Left ventricle myocardium inferior (tissue), 1 donor: ENCODE data around the gene FADD. TPM values are rescaled to one million over a fixed set of nuclear protein-coding genes. Genes with fewer than 3 reads are reported as not detected.
A peak's percentile ranks its signal among the peaks of the same experiment; 100 is the strongest.

ENCODE experiments used
- DNase-seq: peaks from one replicate; pipeline ENCODE4 v3.0.0-alpha.2; 2020
- H3K27ac ChIP-seq: fragments of 200-600 bp; replicated peaks from 2 replicates; pipeline ENCODE4 v1.8.0; 2021
- H3K27me3 ChIP-seq: fragments of 200-600 bp; 2 replicates; pipeline ENCODE4 v1.8.0; 2021; ENCODE audit warnings: low read depth
- H3K36me3 ChIP-seq: fragments of 200-600 bp; 2 replicates; pipeline ENCODE4 v1.8.0; 2021
- H3K4me1 ChIP-seq: fragments of 200-600 bp; 2 replicates; pipeline ENCODE4 v1.8.0; 2021
- H3K4me3 ChIP-seq: fragments of 200-600 bp; 2 replicates; pipeline ENCODE4 v1.8.0; 2021; ENCODE audit warnings: mild to moderate bottlenecking, moderate library complexity
- H3K9me3 ChIP-seq: fragments of 200-600 bp; replicated peaks from 2 replicates; pipeline ENCODE4 v1.8.0; 2021
- intact Hi-C: fragments of 100-400 bp; cut with micrococcal nuclease; formaldehyde crosslinking; loops from one replicate; pipeline ENCODE4 v1.11.0; 2022
- long read RNA-seq: library from polyadenylated mRNA; unstranded; transcript quantifications from one replicate; pipeline ENCODE4 v2.0.0, GENCODE V29; 2021
- total RNA-seq: library from RNA; stranded (reverse); fragmentation: NEBNext Ultra II Directional; extraction: Animal tissue kit (Norgen Biotek cat#: 25700); gene quantifications from one replicate; pipeline ENCODE4 v1.2.1, GENCODE V29; 2021
- TF ChIP-seq, protein P1 (sequence below): fragments of 200-600 bp; IDR thresholded peaks from 2 replicates; pipeline ENCODE4 v1.8.0; 2021; ENCODE audit warnings: antibody characterized with exemption, mild to moderate bottlenecking, borderline replicate concordance
- donor health status: DM: no; HTN: yes; CAD: no; lungs with severe emphysema.

FADD gene, protein sequence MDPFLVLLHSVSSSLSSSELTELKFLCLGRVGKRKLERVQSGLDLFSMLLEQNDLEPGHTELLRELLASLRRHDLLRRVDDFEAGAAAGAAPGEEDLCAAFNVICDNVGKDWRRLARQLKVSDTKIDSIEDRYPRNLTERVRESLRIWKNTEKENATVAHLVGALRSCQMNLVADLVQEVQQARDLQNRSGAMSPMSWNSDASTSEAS
- total RNA-seq, result 10.7 TPM
- long read RNA-seq, transcript FADD-201 (2 exons, 1,841 nt), result major isoform, 26 of 28 reads
- long read RNA-seq, partial matches to known transcripts, result 0 of 28 reads
- long read RNA-seq, other reads (novel, unspliced or antisense), result 2 of 28 reads

DNA sequence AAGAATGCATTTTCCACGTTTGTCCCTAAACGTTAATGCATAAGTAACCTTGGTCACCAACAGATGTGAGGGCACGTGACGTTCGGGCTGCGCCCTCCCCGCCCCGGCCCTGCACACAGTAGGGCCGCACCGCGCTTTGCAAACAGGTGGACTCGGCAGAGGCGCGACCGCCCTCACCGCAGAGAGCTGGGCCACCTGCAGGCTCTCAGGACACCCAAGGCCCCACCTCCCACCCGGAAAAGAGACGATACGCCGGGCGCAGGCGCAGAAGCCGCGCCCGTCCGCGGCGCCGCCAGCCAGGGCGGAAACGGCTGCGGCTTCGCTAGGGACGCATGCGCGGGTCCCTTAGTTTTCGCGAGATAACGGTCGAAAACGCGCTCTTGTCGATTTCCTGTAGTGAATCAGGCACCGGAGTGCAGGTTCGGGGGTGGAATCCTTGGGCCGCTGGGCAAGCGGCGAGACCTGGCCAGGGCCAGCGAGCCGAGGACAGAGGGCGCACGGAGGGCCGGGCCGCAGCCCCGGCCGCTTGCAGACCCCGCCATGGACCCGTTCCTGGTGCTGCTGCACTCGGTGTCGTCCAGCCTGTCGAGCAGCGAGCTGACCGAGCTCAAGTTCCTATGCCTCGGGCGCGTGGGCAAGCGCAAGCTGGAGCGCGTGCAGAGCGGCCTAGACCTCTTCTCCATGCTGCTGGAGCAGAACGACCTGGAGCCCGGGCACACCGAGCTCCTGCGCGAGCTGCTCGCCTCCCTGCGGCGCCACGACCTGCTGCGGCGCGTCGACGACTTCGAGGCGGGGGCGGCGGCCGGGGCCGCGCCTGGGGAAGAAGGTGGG, at the start of gene FADD:
Gene FADD, plus strand, starts transcription at position 377 of the 831 bp plus-strand sequence. Its CDS starts 164 bp downstream, at position 541.
- Histone ChIP-seq H3K4me1 (peaks cover 42% of the 10 kb centered on the region), H3K4me3 (peak within 1 kb of the TSS; percentile 100), H3K27ac (peak within 1 kb of the TSS; percentile 96), H3K9me3 (no peaks in the 10 kb centered on the region), H3K27me3 (no peaks in the 10 kb centered on the region), H3K36me3 (peaks cover 21% of the 10 kb centered on the region)
- intact Hi-C loops, result no loop called here
- peak; percentile 89 for DNase-seq
- TF ChIP-seq, protein P1, sequence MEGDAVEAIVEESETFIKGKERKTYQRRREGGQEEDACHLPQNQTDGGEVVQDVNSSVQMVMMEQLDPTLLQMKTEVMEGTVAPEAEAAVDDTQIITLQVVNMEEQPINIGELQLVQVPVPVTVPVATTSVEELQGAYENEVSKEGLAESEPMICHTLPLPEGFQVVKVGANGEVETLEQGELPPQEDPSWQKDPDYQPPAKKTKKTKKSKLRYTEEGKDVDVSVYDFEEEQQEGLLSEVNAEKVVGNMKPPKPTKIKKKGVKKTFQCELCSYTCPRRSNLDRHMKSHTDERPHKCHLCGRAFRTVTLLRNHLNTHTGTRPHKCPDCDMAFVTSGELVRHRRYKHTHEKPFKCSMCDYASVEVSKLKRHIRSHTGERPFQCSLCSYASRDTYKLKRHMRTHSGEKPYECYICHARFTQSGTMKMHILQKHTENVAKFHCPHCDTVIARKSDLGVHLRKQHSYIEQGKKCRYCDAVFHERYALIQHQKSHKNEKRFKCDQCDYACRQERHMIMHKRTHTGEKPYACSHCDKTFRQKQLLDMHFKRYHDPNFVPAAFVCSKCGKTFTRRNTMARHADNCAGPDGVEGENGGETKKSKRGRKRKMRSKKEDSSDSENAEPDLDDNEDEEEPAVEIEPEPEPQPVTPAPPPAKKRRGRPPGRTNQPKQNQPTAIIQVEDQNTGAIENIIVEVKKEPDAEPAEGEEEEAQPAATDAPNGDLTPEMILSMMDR, result peak; percentile 10

DNA sequence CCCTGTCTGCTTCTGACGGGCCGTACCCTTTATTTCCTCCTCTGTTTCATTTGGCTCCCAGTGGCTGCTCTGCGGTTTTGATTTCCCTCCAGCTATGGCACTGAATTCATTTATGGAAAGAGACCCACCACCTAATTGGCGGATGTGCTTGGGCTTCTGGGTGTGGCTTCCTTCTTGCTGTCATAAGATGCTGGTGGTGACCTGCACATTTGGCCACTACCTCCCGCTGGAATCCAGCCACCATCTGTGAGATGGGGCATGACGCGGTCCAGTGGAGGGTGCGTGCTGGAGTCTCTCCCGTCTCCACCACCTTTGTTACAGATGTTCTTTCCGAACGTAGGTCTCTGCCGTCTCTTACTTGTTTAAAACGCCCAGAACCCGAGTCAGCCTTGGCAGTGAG, 47.7 kb upstream of the FADD start:
- Histone ChIP-seq H3K4me3 (no peak overlapping the region), H3K4me1 (no peaks in the 10 kb centered on the region), H3K9me3 (no peaks in the 10 kb centered on the region), H3K27ac (no peak overlapping the region), H3K27me3 (peaks cover 6% of the 10 kb centered on the region), H3K36me3 (no peaks in the 10 kb centered on the region)
- TF ChIP-seq, protein P1, result no peak
- no peak for DNase-seq
- intact Hi-C loops, result no loop called here

DNA sequence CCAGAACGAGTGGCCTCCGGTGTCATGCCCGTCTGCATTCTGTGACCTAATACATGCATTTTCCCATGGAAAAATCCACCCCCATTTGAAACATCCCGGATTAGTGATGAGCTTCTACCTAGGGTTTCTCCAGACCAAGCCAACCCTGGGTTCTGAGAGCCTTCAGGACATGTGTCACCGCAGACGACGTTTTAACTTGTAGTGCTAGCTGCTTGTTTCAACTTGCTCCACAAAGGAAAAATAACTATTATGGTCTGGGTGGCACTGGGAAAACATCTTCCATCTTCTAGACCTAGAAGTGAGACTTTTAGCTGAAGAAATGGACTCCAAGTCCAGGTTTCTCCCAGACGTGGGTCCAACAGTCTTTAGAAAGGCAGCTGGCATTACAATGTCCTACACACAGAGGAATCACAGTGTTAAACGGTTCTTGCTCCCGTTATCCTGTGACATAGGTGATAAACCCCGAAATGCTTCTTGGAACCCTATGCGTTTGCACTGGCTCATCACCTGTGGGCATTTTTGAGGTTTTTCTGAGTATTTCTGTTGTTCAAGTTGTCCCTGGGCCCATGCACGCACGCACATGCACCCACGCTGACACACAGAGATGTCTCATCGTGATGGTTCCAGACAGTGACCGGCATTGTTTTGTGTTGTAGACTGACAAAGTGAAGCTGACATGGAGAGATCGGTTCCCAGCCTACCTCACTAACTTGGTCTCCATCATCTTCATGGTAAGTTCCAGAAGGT, 46.6 kb upstream of the FADD start:
- TF ChIP-seq, protein P1, result no peak
- H3K4me3 ChIP-seq, result no peak overlapping the region
- H3K4me1 ChIP-seq, result no peaks in the 10 kb centered on the region
- intact Hi-C loops, result no loop called here
- H3K9me3 ChIP-seq, result no peaks in the 10 kb centered on the region
- H3K36me3 ChIP-seq, result no peaks in the 10 kb centered on the region
- peaks cover 3% of the 10 kb centered on the region for H3K27me3 ChIP-seq
- no peak overlapping the region for H3K27ac ChIP-seq
- DNase-seq, result no peak

DNA sequence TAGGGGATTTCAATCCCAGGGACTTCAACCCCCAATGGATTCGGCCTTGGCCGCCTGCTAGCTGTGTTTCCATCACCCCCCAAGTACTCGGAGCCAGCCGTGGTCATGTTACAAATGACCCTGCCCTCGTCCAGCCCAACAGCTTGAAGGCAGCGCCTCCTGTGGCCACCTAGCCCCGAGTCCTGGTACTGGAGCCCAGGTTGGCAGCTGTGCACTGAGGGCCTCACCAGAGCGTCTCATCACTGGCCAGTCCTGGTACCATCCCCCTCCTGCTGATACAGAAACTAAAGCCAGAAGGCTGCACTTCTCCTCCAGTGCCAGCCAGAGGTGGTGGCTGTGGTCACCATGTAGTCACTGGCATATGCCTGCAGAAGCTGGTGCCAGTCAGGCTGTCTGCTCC, 44.9 kb upstream of the FADD start:
- no peak for DNase-seq

More for the DNA sequence above, 44.9 kb upstream of the FADD start:
- peaks cover 4% of the 10 kb centered on the region for H3K27me3 ChIP-seq
- no peak overlapping the region for H3K4me3 ChIP-seq
- TF ChIP-seq, protein P1, result peak; percentile 49
- no peak overlapping the region for H3K27ac ChIP-seq
- H3K36me3 ChIP-seq, result no peaks in the 10 kb centered on the region
- H3K4me1 ChIP-seq, result no peaks in the 10 kb centered on the region
- intact Hi-C loops, result no loop called here
- H3K9me3 ChIP-seq, result no peaks in the 10 kb centered on the region
